ENCODE measurements around the gene SPPL2B.

GRCh38 chr19:2330255-2330631 is 1.8 kb downstream of the SPPL2B start:
- no peak for TF ChIP-seq EP300 (IDR thresholded peaks at IDR 0.05)
- no peak for TF ChIP-seq CTCF (IDR thresholded peaks at IDR 0.05)

All from upper lobe of left lung (tissue), 4 donors.